ENCODE results near the gene RSPH1.

GRCh38 chr21:42518626-42519025 is 22.6 kb upstream of the RSPH1 start:
- TF ChIP-seq, protein P1, sequence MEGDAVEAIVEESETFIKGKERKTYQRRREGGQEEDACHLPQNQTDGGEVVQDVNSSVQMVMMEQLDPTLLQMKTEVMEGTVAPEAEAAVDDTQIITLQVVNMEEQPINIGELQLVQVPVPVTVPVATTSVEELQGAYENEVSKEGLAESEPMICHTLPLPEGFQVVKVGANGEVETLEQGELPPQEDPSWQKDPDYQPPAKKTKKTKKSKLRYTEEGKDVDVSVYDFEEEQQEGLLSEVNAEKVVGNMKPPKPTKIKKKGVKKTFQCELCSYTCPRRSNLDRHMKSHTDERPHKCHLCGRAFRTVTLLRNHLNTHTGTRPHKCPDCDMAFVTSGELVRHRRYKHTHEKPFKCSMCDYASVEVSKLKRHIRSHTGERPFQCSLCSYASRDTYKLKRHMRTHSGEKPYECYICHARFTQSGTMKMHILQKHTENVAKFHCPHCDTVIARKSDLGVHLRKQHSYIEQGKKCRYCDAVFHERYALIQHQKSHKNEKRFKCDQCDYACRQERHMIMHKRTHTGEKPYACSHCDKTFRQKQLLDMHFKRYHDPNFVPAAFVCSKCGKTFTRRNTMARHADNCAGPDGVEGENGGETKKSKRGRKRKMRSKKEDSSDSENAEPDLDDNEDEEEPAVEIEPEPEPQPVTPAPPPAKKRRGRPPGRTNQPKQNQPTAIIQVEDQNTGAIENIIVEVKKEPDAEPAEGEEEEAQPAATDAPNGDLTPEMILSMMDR (conservative IDR thresholded peaks at IDR 0.05 in 1 of 2, IDR thresholded peaks at IDR 0.05 in 1 of 2; ENCODE audit: extremely low read depth in 1 of 2, insufficient read depth in 1 of 2, low read depth in 1 of 2, low read length in 2 of 2), result no peak
- TF ChIP-seq EZH2 (IDR thresholded peaks at IDR 0.05; ENCODE audit: borderline replicate concordance, low read length), result no peak
